HG02571 (cell line): ENCODE data around the gene DACH2.
A peak's percentile ranks its signal among the peaks of the same experiment; 100 is the strongest.
"Not testable (repeated sequence)": the region's sequence is repeated elsewhere in the genome, so short reads cannot be mapped to it uniquely, and the experiment has no call there.

Source experiments
- ATAC-seq: cut with Tn5 transposase; IDR thresholded peaks from one replicate; pipeline ENCODE4 v1.9.1; 2021; ENCODE audit warnings: mild to moderate bottlenecking, moderate library complexity; ENCODE audit not compliant: unreplicated experiment

DACH2 gene

DNA sequence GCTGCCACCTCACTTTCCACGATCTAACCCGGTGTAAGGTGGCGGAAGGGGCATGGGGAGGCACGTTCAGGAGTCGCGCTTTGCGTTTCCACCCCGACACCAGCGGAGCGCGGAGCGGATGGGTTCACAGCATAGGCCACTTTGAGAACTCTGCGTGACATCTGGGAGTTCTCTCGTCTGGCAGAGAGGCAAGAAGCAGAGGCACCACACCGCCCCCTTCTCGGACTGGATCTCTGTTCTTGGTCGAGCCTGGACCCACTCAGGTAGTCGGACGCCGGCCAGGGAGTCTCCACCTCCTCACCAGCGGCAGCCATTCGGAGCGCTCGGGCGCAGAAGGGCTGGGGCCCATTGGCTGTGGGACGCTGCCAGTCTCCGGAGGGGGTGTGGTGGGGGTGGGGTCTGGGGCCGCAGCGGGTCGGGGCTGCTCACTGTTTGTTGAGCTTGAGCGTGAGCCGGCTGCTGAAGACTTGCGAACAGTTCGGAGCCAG, at the start of gene DACH2:
Gene DACH2, plus strand, starts transcription at position 428 of the 488 bp plus-strand sequence.
- ATAC-seq: peak; percentile 98

DNA sequence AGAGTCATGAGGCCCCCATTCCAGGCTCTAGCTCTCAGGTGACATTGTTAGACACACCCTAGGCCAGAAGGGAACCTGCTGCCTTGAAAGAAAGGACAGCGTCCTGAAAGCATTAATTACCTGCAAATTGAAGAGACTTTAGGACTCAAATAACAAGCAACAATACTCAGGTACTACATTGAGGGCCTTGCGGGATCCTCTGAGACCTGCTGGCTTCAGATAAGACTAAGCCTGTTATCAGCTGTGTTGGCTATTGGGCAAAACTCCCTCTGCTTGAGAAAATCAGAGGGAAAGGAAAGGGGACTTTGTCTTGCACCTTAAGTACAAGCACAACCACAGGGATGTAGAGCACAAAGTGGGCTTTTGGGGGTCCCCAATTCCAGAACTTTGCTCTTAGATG, 45.9 kb upstream of the DACH2 start:
- no peak for ATAC-seq

DNA sequence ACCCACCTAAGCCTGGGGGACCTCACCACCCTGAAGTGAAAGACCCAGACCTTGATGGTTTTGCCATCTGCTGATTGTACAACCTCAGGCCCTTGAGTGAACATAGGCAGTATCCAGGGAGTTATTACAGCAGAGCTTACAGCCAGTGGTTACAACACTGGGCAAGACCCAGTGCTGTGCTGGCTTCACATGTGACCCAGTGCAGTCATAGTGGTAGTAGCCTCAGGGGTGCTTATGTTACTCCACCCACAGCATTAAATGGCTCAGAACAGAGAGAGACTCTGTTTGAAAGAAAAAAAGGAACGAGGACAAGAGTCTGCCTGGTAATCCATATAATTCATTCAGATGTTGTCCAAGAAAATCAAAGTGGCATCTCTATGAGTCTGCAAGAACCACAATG, 45.2 kb upstream of the DACH2 start:
- no peak for ATAC-seq

DNA sequence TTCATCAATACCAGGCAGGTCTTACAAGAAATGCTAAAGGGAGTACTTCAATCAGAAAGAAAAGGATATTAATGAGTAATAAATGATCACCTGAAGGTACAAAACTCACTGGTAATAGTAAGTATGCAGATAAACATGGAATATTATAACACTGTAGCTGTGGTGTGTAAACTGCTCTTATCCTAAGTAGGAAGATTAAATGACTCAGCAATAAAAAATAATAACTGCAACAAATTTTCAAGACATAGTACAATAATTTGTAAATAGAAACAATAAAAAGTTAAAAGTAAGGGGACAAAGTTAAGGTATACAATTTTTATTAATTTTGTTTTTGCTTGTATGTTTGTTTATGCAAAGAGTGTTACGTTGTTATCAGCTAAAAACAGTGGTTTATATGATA, 43.7 kb upstream of the DACH2 start:
- ATAC-seq: no peak

- ATAC-seq: no peak
Measured at GRCh38 chrX:86121916-86122315, 26.3 kb upstream of the DACH2 start.

DNA sequence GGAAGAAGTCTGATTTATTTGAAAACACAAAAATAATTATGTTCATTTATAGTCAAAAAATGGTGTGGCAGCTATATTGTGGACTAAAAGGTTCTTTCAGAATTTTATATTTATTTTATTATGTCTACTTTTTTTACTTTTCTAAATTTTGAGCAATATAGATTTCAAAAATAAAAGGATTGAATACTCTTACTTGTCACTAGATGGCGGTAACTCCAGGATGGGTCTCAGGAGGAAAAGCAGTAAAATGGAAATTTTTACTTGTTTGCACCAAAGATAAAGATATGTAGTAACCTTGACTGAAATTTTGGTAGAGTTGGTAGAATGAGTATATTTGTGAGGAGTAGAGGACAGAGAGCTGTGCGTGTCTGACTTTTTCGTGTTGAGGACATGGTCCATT, 14.5 kb upstream of the DACH2 start:
- no peak for ATAC-seq

- no peak for ATAC-seq
Measured at GRCh38 chrX:86137071-86137470, 11.2 kb upstream of the DACH2 start.

- no peak for ATAC-seq
Measured at GRCh38 chrX:86141786-86142185, 6.5 kb upstream of the DACH2 start.

DNA sequence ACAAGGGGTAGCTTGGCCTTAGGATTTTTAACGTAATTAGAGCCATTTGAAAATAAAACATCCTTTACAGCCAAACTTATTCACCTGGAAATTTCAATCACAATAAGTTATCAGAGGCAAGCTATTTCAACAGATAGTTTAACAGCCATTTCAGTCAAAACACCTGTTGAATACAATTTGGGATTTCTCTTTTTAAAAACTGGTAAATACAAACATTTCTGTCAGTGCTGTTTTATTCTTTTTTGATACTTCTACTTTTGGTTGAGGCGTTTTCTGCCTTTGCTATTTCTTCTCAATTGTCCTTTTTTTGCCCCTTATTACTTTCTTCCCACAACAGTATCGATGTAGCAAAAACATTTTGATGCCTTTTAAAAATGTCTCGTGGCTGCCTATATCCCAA, 2.1 kb upstream of the DACH2 start:
- no peak for ATAC-seq

DNA sequence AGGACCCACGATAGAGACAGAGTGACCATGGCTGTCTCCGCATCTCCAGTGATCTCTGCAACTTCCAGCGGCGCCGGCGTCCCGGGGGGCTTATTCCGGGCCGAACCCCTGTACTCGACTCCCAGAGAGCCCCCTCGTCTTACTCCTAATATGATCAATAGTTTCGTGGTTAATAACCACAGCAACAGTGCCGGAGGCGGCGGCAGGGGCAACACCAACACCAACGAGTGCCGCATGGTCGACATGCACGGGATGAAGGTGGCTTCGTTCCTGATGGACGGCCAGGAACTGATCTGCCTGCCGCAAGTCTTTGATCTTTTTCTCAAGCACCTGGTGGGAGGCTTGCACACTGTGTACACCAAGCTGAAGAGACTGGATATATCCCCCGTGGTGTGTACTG, 343 bp downstream of the DACH2 start:
- peak; percentile 10 for ATAC-seq

DNA sequence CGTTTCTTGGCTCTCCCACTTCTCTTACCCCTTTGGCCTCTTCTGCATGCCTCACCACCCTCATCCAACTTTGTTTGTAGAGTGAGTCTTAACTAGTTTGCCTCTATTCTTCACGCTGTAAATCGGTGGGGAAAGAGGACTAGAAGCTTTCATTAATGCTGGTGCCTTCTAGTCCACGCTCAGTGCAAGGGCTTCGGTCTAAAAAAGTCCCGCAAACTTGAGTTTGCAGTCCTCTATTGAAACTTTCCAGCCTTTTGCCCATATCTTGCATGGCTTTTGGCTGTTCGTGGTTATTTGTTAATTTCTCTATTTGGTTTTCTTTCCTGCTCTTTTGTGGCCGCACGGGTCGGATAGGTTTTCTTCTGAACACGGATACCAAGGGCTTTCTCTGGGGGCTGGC, 868 bp downstream of the DACH2 start:
- no peak for ATAC-seq

DNA sequence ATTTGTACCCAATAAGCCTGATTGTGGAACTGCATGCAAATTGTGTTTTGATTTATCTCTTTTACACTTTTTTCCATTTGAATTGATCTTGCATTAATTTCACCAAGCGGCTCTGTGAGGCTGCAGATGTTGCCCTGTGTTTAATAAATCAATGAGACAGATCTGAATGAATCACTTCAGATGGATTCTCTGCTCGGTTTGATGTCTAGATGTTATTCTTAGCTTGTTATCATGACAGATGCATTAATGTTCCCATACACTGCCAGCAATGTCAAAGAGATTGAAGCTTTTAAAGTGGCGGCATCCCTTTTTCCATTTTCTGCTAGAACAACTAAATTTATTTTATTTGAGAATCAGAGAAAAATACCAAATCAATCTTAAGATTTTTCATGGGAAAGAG, 6.3 kb downstream of the DACH2 start:
- ATAC-seq: no peak

- ATAC-seq: no peak
Measured at GRCh38 chrX:86171366-86171765, 23.1 kb downstream of the DACH2 start.

DNA sequence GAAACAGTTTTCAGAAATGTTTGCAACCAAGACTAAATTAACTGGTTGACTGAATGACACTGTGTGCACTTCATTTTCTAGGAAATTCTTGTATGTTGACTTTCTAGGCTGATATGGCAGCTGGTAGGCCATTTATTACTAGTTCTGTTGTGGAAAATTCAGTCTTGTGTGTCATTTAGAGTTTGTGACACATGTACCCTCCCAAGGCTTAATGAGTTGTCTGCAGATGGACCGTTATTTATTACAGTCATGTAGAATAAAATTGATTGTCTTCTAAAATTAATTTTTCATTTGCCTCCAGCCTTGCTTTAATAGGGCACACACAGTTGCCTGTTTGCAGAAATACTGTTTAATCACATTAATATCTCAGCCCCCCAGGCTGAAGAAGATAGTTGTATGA, 30.7 kb downstream of the DACH2 start:
- no peak for ATAC-seq

DNA sequence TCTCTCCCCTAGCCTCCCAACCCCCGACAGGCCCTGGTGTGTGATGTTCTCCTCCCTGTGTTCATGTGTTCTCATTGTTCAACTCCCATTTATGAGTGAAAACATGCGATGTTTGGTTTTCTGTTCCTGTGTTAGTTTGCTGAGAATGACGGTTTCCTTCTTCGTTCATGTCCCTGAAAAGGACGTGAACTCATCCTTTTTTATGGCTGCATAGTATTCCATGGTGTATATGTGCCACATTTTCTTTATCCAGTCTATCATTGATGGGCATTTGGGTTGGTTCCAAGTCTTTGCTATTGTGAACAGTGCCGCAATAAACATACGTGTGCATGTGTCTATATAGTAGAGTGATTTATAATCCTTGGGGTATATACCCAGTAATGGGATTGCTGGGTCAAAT, 33.1 kb downstream of the DACH2 start:
- not testable (repeated sequence) for ATAC-seq

DNA sequence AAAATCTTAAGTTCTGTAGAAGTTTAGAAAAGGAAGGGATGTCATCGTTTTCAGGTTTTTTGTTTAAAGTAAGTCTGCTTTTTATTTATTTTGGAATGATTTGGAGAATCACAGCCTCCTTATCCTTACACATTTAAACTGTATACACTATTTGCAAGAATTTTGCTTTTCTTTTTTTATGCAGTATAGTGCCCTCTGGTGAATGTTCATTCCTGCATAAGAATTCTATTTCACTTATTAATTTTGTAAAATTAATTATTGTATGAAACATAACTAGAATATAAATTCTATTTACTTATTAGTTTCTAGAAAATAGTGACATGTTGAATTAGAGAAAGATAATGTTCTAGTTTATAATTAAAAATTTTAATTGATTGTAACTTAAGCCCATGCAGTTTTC, 44.6 kb downstream of the DACH2 start:
- ATAC-seq: no peak

- ATAC-seq: no peak
Measured at GRCh38 chrX:86194758-86195157, 46.5 kb downstream of the DACH2 start.

GRCh38 chrX:86195343-86195742, 47.1 kb downstream of the DACH2 start:
- ATAC-seq: no peak

- no peak for ATAC-seq
Measured at GRCh38 chrX:86197815-86198214, 49.6 kb downstream of the DACH2 start.

DNA sequence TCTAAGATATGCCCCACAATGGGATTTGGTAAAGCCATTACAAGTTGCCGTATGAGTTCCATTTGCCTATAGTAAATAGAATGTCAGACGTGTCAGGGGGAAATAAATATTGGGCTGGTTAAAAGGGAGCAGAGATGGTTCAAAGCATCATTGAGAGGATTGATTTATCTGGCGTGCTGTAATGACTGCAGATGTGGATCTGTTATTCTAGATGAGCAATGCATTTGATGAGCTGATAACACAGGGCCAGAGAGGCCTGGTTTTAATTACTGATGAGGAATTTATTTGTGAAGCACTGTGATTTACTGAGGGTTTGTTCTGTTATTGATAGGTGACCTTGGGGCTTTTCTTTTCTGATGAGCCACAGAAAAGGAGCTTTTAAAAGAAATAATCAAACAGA, 62.5 kb downstream of the DACH2 start:
- ATAC-seq: no peak

GRCh38 chrX:86215260-86215659, 67.0 kb downstream of the DACH2 start:
- no peak for ATAC-seq

DNA sequence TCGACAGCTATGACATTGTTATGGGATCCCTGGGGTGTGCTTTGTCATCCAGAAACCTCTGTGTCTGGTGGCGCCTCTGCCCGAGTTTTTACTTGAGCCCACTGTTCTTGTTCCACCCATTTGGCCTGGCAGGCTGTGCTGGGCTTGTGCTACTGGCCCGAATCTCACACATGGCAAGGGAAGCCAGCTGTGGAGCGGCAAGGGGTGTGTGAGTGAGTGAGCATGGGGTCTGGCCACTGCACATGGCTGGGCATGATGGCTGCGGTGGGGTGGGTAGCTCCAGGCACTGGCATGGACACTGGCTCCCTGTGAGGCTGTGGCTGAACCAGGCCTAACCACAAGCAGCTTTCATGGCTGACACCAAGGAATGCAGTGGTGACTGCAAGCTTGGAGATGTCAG, 89.2 kb downstream of the DACH2 start:
- no peak for ATAC-seq

GRCh38 chrX:86241547-86241946, 93.3 kb downstream of the DACH2 start:
- ATAC-seq: no peak

- ATAC-seq: no peak
Measured at GRCh38 chrX:86263526-86263925, 115.3 kb downstream of the DACH2 start.
